Upper lobe of left lung (tissue), 6 donors: ENCODE results near the gene TTC4. TPM values are rescaled to one million over a fixed set of nuclear protein-coding genes. Genes with fewer than 3 reads are reported as not detected.

ENCODE experiments used
- ATAC-seq, 2 donors: fragments of 200-7000 bp; cut with Tn5 transposase; one replicate each; pipeline ENCODE4 v1.9.1; 2022; ENCODE audit warnings: mild to moderate bottlenecking in 2 of 2, moderate library complexity in 2 of 2; ENCODE audit not compliant: low FRiP score in 2 of 2
- DNase-seq, 2 donors: peaks; one replicate each; pipeline ENCODE4 v3.0.0-alpha.2; 2019 to 2020
- H3K27ac ChIP-seq, 4 donors: fragments of 200-600 bp; sonication (generic); one replicate each; pipeline ENCODE4 v1.5.1; 2016 to 2019
- H3K27me3 ChIP-seq, 4 donors: fragments of 200-600 bp; sonication (generic); one replicate each; pipeline ENCODE4 v1.5.1; 2017 to 2019
- H3K36me3 ChIP-seq, 4 donors: fragments of 200-600 bp; sonication (generic); one replicate each; pipeline ENCODE4 v1.5.1; 2016 to 2019
- H3K4me1 ChIP-seq, 4 donors: fragments of 200-600 bp; sonication (generic); one replicate each; pipeline ENCODE4 v1.5.1; 2018 to 2019
- H3K4me3 ChIP-seq, 4 donors: fragments of 200-600 bp; sonication (generic); one replicate each; pipeline ENCODE4 v1.5.1; 2017 to 2019; ENCODE audit warnings: mild to moderate bottlenecking in 2 of 4, moderate library complexity in 1 of 4
- H3K9me3 ChIP-seq, 4 donors: fragments of 200-600 bp; sonication (generic); one replicate each; pipeline ENCODE4 v1.5.1; 2018 to 2019
- EP300 ChIP-seq, 4 donors: sonication (generic); formaldehyde crosslinking; IDR thresholded peaks; one replicate each; pipeline ENCODE4 v1.5.1; 2017; ENCODE audit warnings: antibody characterized with exemption in 4 of 4, control low read depth in 2 of 4
- POLR2A ChIP-seq, 4 donors: fragments of 450-650 bp; IDR thresholded peaks; one replicate each; pipeline ENCODE4 v1.5.1; 2016 to 2017; ENCODE audit warnings: antibody characterized with exemption in 4 of 4, mild to moderate bottlenecking in 2 of 4
- POLR2AphosphoS5 ChIP-seq, 2 donors: sonication (generic); formaldehyde crosslinking; IDR thresholded peaks; one replicate each; pipeline ENCODE4 v1.5.1; 2017; ENCODE audit warnings: antibody characterized with exemption in 2 of 2
- WGBS, 2 donors: methylation state at CpG; one replicate each; pipeline ENCODE4 v1.1.5; 2017 to 2018; 5-methylcytosine and 5-hydroxymethylcytosine counted together
- total RNA-seq, 6 donors: library from RNA; depleted of rRNA in 4 of 6; stranded (reverse); fragments of >200 nt in 4 of 6; gene quantifications; one replicate each; pipeline versions ENCODE4 v1.1.0 to v1.2.1, GENCODE V29; 2016 to 2021
- TF ChIP-seq, protein P1 (sequence below), 6 experiments: fragments of 450-650 bp in 4 of 6; fragments of 200-600 bp in 2 of 6; sonication (generic) in 2 of 6; IDR thresholded peaks; one replicate each; pipeline ENCODE4 v1.5.1; 2016 to 2019; ENCODE audit warnings: antibody characterized with exemption in 6 of 6
- donor health status: DM: no; HTN: no; CAD: no; lungs with moderate emphysema.
- donor health status: DM: no; HTN: yes; CAD: no; lungs with severe emphysema.

The TTC4 gene
- total RNA-seq, 6 donors from 2014 or later: 6.1 to 28.1 (median 17.0) TPM

DNA sequence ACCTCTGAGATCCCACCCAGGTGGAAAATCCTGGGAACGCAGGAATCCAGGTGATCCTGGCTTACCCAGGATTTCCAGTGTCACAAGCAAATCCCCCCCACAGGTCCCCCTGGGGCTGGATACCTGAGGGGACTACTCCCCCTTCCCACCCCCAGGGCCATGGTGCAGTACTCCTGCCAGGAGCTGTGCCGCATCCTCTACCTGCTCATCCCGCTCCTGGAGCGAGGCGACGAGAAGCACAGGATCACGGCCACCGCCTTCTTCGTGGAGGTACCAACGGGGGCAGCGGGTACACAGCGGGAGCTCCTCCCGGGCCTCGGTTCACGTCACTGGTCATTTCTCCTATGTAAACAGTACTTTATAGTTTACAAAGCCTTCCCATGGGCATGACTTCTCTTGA, 20.4 kb upstream of the TTC4 start:
- 81 to 90% methylated on average over 4 to 15 of the region's 15 CpGs for WGBS, 2 donors
- H3K27me3 ChIP-seq: no peaks in the 10 kb centered on the region
- H3K36me3 ChIP-seq: no peaks in the 10 kb centered on the region
- TF ChIP-seq POLR2AphosphoS5 (IDR thresholded peaks at IDR 0.05) (no peak), EP300 (IDR thresholded peaks at IDR 0.05) (no peak), POLR2A (IDR thresholded peaks at IDR 0.05) (no peak)
- TF ChIP-seq, protein P1, sequence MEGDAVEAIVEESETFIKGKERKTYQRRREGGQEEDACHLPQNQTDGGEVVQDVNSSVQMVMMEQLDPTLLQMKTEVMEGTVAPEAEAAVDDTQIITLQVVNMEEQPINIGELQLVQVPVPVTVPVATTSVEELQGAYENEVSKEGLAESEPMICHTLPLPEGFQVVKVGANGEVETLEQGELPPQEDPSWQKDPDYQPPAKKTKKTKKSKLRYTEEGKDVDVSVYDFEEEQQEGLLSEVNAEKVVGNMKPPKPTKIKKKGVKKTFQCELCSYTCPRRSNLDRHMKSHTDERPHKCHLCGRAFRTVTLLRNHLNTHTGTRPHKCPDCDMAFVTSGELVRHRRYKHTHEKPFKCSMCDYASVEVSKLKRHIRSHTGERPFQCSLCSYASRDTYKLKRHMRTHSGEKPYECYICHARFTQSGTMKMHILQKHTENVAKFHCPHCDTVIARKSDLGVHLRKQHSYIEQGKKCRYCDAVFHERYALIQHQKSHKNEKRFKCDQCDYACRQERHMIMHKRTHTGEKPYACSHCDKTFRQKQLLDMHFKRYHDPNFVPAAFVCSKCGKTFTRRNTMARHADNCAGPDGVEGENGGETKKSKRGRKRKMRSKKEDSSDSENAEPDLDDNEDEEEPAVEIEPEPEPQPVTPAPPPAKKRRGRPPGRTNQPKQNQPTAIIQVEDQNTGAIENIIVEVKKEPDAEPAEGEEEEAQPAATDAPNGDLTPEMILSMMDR (IDR thresholded peaks at IDR 0.05): no peak
- no peaks in the 10 kb centered on the region for H3K9me3 ChIP-seq
- no peak overlapping the region for H3K4me3 ChIP-seq
- DNase-seq: no peak
- ATAC-seq: no peak
- H3K4me1 ChIP-seq: no peaks in the 10 kb centered on the region
- H3K27ac ChIP-seq: no peak overlapping the region

- no peak for DNase-seq
- 63 to 82% methylated on average over 1 of the region's 1 CpG for WGBS, 2 donors
- no peaks in the 10 kb centered on the region for H3K36me3 ChIP-seq
- no peaks in the 10 kb centered on the region for H3K4me1 ChIP-seq
- H3K27me3 ChIP-seq: no peaks in the 10 kb centered on the region
- ATAC-seq: no peak
- H3K9me3 ChIP-seq: no peaks in the 10 kb centered on the region
- H3K27ac ChIP-seq: no peak overlapping the region
- TF ChIP-seq, protein P1 (IDR thresholded peaks at IDR 0.05): no peak
- no peak for TF ChIP-seq POLR2AphosphoS5 (IDR thresholded peaks at IDR 0.05)
- TF ChIP-seq EP300 (IDR thresholded peaks at IDR 0.05): no peak
- no peak for TF ChIP-seq POLR2A (IDR thresholded peaks at IDR 0.05)
- H3K4me3 ChIP-seq: no peak overlapping the region
Observed at GRCh38 chr1:54695764-54696163, 19.9 kb upstream of the TTC4 start.

DNA sequence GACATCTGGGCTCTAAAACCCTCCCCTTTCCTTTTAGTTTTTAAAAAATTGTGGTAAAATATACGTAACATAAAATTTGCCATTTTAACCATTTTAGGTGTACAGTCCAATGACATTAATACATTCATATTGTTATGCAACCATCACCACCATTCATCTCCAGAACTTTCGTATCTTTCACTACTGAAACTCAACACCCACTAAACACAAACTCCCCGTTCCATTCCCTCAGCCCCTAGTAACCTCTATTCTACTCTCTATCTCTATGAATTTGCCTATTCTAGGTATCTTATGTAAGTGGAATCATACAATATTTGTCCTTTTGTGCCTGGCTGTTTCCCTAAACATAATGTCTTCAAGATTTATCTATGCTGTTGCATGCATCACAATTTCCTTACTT, 19.4 kb upstream of the TTC4 start:
- Histone ChIP-seq H3K4me1 (no peaks in the 10 kb centered on the region), H3K27ac (no peak overlapping the region), H3K27me3 (no peaks in the 10 kb centered on the region), H3K4me3 (no peak overlapping the region), H3K36me3 (no peaks in the 10 kb centered on the region), H3K9me3 (no peaks in the 10 kb centered on the region)
- ATAC-seq (no peak), DNase-seq (no peak)
- TF ChIP-seq EP300 (IDR thresholded peaks at IDR 0.05) (no peak), POLR2AphosphoS5 (IDR thresholded peaks at IDR 0.05) (no peak), POLR2A (IDR thresholded peaks at IDR 0.05) (no peak)
- TF ChIP-seq, protein P1 (IDR thresholded peaks at IDR 0.05): no peak
- WGBS, 2 donors: 78 to 81% methylated on average over 3 of the region's 3 CpGs

- ATAC-seq: no peak
- Histone ChIP-seq H3K4me1 (no peaks in the 10 kb centered on the region), H3K27ac (no peak overlapping the region), H3K9me3 (no peaks in the 10 kb centered on the region), H3K36me3 (no peaks in the 10 kb centered on the region), H3K4me3 (no peak overlapping the region), H3K27me3 (no peaks in the 10 kb centered on the region)
- 70 to 90% methylated on average over 6 of the region's 6 CpGs for WGBS, 2 donors
- TF ChIP-seq, protein P1 (IDR thresholded peaks at IDR 0.05): no peak
- TF ChIP-seq POLR2A (IDR thresholded peaks at IDR 0.05): no peak
- TF ChIP-seq EP300 (IDR thresholded peaks at IDR 0.05): no peak
- TF ChIP-seq POLR2AphosphoS5 (IDR thresholded peaks at IDR 0.05): no peak
- DNase-seq: no peak
Observed at GRCh38 chr1:54697896-54698295, 17.8 kb upstream of the TTC4 start.

GRCh38 chr1:54698346-54698745, 17.3 kb upstream of the TTC4 start:
- no peaks in the 10 kb centered on the region for H3K4me1 ChIP-seq
- ATAC-seq (no peak), DNase-seq (no peak)
- no peak overlapping the region for H3K27ac ChIP-seq
- H3K4me3 ChIP-seq: no peak overlapping the region
- no peaks in the 10 kb centered on the region for H3K27me3 ChIP-seq
- TF ChIP-seq, protein P1 (IDR thresholded peaks at IDR 0.05): no peak
- no peak for TF ChIP-seq POLR2A (IDR thresholded peaks at IDR 0.05)
- no peak for TF ChIP-seq EP300 (IDR thresholded peaks at IDR 0.05)
- TF ChIP-seq POLR2AphosphoS5 (IDR thresholded peaks at IDR 0.05): no peak
- no peaks in the 10 kb centered on the region for H3K36me3 ChIP-seq
- WGBS, 2 donors: 65 to 69% methylated on average over 8 of the region's 8 CpGs
- no peaks in the 10 kb centered on the region for H3K9me3 ChIP-seq
